ENCODE results near the gene NADK. TPM values are rescaled to one million over a fixed set of nuclear protein-coding genes. Genes with fewer than 3 reads are reported as not detected.

NADK gene
- total and polyA plus RNA-seq, 12 donors: 66.2 to 195 (median 153) TPM

DNA sequence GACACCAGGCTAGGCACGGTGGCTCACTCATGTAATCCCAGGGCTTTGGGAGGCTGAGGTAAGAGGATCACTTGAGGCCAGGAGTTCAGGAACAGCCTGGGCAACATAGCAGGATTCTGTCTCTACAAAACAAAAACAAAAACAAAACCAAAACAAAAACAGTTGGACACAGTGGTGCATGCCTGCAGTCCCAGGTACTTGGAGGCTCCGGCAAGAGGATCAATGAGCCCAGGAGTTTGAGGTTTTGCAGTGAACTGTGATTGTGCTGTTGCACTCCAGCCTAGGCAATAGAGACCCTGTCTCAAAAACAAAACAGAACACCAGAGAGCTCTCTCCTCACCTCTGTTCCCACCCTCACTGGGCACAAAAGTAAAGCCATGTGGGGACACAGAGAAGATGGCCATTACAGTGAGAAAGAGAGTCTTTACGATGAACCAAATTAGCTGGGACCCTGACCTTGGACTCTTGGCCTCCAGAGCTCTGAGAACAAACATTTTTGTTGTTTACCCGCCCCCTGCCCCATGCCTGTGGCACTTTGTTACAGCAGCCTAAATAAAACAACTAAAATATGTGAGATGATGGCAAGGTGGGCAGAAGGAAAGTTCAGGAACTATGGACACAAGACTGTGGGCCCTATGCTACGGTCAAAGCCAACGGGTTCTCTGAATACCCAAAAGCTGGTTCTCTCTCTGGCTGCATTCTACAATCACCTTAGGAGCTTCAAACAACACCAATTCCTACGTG is 9.8 kb downstream of the NADK start:
- DNase-seq: no peak
- Histone ChIP-seq H3K4me3 (no peak overlapping the region), H3K4me1 (replicated peaks in 1 of 2) (peaks cover 16 to 23% of the 10 kb centered on the region in 2 donors), H3K27ac (no peak overlapping the region), H3K9me3 (replicated peaks in 1 of 3) (peaks cover 0 to 6% (median 0%) of the 10 kb centered on the region in 3 donors), H3K27me3 (no peaks in the 10 kb centered on the region), H3K36me3 (replicated peaks in 1 of 2) (peaks cover 0 to 31% of the 10 kb centered on the region in 2 donors)
- TF ChIP-seq POLR2A (IDR thresholded peaks at IDR 0.05): no peak
- TF ChIP-seq, protein P1, sequence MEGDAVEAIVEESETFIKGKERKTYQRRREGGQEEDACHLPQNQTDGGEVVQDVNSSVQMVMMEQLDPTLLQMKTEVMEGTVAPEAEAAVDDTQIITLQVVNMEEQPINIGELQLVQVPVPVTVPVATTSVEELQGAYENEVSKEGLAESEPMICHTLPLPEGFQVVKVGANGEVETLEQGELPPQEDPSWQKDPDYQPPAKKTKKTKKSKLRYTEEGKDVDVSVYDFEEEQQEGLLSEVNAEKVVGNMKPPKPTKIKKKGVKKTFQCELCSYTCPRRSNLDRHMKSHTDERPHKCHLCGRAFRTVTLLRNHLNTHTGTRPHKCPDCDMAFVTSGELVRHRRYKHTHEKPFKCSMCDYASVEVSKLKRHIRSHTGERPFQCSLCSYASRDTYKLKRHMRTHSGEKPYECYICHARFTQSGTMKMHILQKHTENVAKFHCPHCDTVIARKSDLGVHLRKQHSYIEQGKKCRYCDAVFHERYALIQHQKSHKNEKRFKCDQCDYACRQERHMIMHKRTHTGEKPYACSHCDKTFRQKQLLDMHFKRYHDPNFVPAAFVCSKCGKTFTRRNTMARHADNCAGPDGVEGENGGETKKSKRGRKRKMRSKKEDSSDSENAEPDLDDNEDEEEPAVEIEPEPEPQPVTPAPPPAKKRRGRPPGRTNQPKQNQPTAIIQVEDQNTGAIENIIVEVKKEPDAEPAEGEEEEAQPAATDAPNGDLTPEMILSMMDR (IDR thresholded peaks at IDR 0.05): no peak
- intact Hi-C loops (cut with DNase I): no loop called here
- 81 to 82% (median 82%) methylated on average over 7 of the region's 7 CpGs for WGBS, 4 donors

DNA sequence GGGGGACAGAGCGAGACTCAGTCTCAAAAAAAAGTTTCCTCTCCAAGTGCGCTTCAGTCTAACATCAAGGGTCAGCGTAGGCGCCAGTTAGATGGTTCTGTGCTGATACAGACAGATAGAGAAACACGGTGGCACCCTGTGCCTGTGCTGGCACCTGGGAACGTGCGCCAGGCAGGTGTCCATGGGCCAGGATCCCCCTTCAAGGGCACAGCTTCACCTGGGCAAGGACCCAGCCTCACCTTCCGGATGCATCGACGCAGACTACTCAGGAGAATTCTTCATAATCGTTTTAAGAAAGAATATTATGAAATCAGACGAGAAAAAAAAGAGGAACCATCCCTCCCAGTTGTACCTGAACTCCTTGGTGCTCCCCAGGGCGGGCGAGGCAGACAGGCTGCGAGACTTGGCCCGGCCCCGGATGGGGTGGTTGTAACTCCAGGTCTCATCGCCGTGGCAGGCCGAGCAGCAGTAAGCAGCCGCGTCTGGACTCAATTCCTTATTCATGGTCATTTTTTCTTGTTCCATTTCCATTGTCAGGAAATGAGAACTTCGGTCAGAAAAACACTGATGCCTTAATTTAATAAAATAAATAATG is 13.3 kb downstream of the NADK start:
- Histone ChIP-seq H3K36me3 (replicated peaks in 1 of 2) (peaks cover 0 to 48% of the 10 kb centered on the region in 2 donors), H3K27ac (peak overlapping the region in 4 of 5 donors; percentile 49 to 87 (median 63)), H3K27me3 (no peaks in the 10 kb centered on the region), H3K4me1 (replicated peaks in 1 of 2) (peaks cover 16 to 23% of the 10 kb centered on the region in 2 donors), H3K9me3 (replicated peaks in 1 of 3) (no peaks in the 10 kb centered on the region), H3K4me3 (no peak overlapping the region)
- no peak for TF ChIP-seq POLR2A (IDR thresholded peaks at IDR 0.05)
- TF ChIP-seq, protein P1 (IDR thresholded peaks at IDR 0.05): no peak
- DNase-seq: peak in 2 of 7 donors; percentile 31 to 35
- 75 to 85% (median 81%) methylated on average over 18 to 23 of the region's 23 CpGs for WGBS, 4 donors
- intact Hi-C loops (cut with DNase I): loop anchor here in 1 of 2 donors (5.0 kb wide), 1 partner anchor 142 kb away; no protein-coding TSS in a partner anchor

DNA sequence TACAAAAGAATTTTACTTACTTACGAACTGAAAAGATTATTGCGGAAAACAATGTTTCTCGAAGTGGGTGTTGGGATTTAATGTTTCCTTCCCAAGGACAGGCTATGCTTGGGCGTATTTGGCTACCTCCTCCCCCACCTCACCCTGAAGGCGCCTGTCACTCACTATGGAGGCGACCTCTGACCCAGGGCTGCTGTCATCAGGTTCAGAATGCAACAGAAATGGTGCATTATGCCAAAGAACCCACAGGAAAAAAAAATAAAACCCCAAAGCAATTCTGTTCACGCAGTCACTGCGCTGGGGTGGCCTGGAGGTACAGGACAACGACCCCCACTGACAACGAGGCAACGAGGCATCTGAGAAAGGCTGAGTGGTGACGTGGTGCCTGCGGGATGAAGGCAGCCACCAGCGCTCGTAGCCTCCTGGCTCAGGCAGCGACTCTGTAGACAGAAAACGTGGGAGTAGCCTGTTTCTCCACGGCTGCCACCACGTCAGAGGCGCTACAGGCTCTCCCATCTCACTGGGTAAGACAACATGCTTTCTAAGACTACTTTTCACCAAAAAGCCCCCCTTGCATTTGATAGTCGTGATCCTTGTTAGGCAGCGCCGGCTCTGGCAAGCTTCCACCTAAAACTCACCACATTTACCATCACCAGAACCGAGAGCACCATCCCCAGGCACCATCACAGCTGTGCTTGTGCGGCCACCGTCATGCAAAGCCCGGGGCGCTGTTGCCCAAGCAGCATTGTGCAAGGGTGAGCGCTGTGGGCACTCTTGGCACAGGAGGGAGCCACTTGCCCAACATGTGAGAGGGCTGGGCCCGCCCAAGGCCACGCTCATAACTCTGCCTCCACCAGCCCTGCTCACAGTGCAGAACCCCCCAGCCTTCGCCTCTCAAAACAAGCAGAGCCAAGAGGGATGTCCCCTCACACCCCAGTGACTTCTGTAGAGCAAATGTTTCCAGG is 14.3 kb downstream of the NADK start:
- Histone ChIP-seq H3K4me3 (no peak overlapping the region), H3K27me3 (no peaks in the 10 kb centered on the region), H3K4me1 (replicated peaks in 1 of 2) (peaks cover 26 to 32% of the 10 kb centered on the region in 2 donors), H3K27ac (peak overlapping the region; percentile 49 to 87 (median 77)), H3K36me3 (replicated peaks in 1 of 2) (peaks cover 0 to 57% of the 10 kb centered on the region in 2 donors), H3K9me3 (replicated peaks in 1 of 3) (no peaks in the 10 kb centered on the region)
- WGBS, 4 donors: 44 to 90% (median 65%) methylated on average over 17 to 32 of the region's 32 CpGs
- TF ChIP-seq, protein P1 (IDR thresholded peaks at IDR 0.05): peak in 5 of 6 experiments; percentile 14 to 46 (median 33)
- peak in 1 of 2 donors; percentile 50 for TF ChIP-seq POLR2A (IDR thresholded peaks at IDR 0.05)
- peak; percentile 87 to 98 (median 97) for DNase-seq
- intact Hi-C loops (cut with DNase I): loop anchor here in 1 of 2 donors (5.0 kb wide), 1 partner anchor 143 kb away; no protein-coding TSS in a partner anchor

All from adrenal gland (tissue), 12 donors.